Karpas-422 (cell line): ENCODE results near the gene LSP1. TPM values are rescaled to one million over a fixed set of nuclear protein-coding genes. Genes with fewer than 3 reads are reported as not detected.

Source experiments
- DNase-seq: peaks from one replicate; pipeline ENCODE4 v3.0.0-alpha.2; 2015
- H2AFZ ChIP-seq: fragments of 200-600 bp; sonication (generic); 2 replicates; pipeline ENCODE4 v1.6.1; 2014; ENCODE audit warnings: antibody characterized with exemption, low read length, mixed read lengths
- H3K27ac ChIP-seq: fragments of 200-600 bp; sonication (generic); 2 replicates; pipeline ENCODE4 v1.5.1; 2014; ENCODE audit warnings: mild to moderate bottlenecking, low read length, moderate library complexity
- H3K27me3 ChIP-seq: fragments of 200-600 bp; sonication (generic); 2 replicates; pipeline ENCODE4 v1.6.1; 2014; ENCODE audit warnings: low read length, mixed read lengths
- H3K36me3 ChIP-seq: fragments of 200-600 bp; sonication (generic); 2 replicates; pipeline ENCODE4 v1.6.1; 2014; ENCODE audit warnings: low read length, mixed read lengths; ENCODE audit not compliant: insufficient read depth
- H3K4me1 ChIP-seq: fragments of 200-600 bp; sonication (generic); 2 replicates; pipeline ENCODE4 v1.6.1; 2014; ENCODE audit warnings: mild to moderate bottlenecking, low read length, mixed read lengths
- H3K4me2 ChIP-seq: fragments of 200-600 bp; sonication (generic); 2 replicates; pipeline ENCODE4 v1.6.1; 2014; ENCODE audit warnings: low read length, low read depth, mild to moderate bottlenecking; ENCODE audit not compliant: poor library complexity, severe bottlenecking
- H3K4me3 ChIP-seq: fragments of 200-600 bp; sonication (generic); 2 replicates; pipeline ENCODE4 v1.5.1; 2014; ENCODE audit warnings: mild to moderate bottlenecking, antibody characterized with exemption, low read length, mixed read lengths
- H3K79me2 ChIP-seq: fragments of 200-600 bp; sonication (generic); 2 replicates; pipeline ENCODE4 v1.6.1; 2014; ENCODE audit warnings: mild to moderate bottlenecking, low read length, mixed read lengths
- H3K9ac ChIP-seq: fragments of 200-600 bp; sonication (generic); 2 replicates; pipeline ENCODE4 v1.6.0; 2014; ENCODE audit warnings: low read length
- H3K9me2 ChIP-seq: fragments of 200-600 bp; sonication (generic), shearing (Covaris generic); replicated peaks from 2 replicates; pipeline ENCODE4 v1.6.0; 2014; ENCODE audit warnings: mild to moderate bottlenecking, low read length, moderate library complexity; ENCODE audit not compliant: insufficient read depth
- H3K9me3 ChIP-seq: fragments of 300-700, 200-600 bp; sonication (generic); 2 replicates; pipeline ENCODE4 v1.6.1; 2014; ENCODE audit warnings: low read length, mixed read lengths
- H4K20me1 ChIP-seq: fragments of 200-600 bp; sonication (generic); 2 replicates; pipeline ENCODE4 v1.6.1; 2014; ENCODE audit warnings: mild to moderate bottlenecking, antibody characterized with exemption, low read length, low read depth; ENCODE audit not compliant: insufficient read depth
- total RNA-seq: library from RNA; depleted of rRNA; stranded (reverse); fragments of >200 nt; shearing (Covaris generic); gene quantifications from 2 replicates; pipeline ENCODE4 v1.2.3, GENCODE V29; 2014; ENCODE audit warnings: low replicate concordance

The LSP1 gene
- total RNA-seq, 1 experiment from 2014 or later: 46.9 TPM

DNA sequence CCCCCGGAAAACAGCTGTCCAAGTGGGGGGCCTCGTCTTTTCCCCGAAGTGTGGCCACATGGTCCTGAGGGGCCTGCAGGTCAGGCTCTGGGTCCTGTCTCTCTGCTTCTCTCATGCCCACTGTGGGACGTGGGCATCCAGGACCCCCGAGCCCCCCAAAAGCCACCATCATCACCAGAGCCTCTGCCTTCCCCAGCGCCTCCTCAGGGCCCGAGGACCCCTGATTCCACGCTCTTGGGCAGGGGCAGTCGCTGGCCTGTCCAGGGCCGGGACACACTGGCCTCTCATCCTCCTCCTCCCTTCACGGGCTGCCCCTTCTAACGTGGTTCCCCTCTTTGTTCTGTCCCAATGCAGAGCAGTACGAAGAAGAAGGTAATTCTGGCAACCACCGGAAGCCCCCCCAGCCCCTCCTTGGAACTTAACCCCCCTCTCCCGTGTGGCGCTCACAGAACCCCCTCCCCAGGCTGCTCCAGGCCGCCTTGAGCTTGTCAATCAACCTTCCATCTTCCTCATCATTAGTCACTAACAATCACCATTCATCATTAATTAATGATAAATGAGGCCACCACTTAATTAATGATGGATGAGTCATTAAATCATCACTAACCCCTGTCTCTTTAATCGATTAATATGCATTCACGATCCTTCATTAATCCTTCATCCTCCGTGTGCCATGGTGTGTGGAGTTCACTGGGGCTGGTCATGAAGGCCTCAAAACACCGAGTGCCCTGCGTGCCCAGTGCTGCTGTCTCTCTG lies 70.5 kb downstream of the LSP1 start:
- H3K4me3 ChIP-seq: no peak overlapping the region
- no peak overlapping the region for H3K27ac ChIP-seq
- H3K9ac ChIP-seq: no peak overlapping the region
- H3K9me3 ChIP-seq: no peaks in the 10 kb centered on the region
- H3K4me2 ChIP-seq: no peak overlapping the region
- H3K4me1 ChIP-seq: no peaks in the 10 kb centered on the region
- no peaks in the 10 kb centered on the region for H3K27me3 ChIP-seq
- no peaks in the 10 kb centered on the region for H3K9me2 ChIP-seq
- H2AFZ ChIP-seq: no peak overlapping the region
- no peak for DNase-seq
- no peaks in the 10 kb centered on the region for H4K20me1 ChIP-seq
- no peaks in the 10 kb centered on the region for H3K36me3 ChIP-seq
- H3K79me2 ChIP-seq: no peaks in the 10 kb centered on the region

DNA sequence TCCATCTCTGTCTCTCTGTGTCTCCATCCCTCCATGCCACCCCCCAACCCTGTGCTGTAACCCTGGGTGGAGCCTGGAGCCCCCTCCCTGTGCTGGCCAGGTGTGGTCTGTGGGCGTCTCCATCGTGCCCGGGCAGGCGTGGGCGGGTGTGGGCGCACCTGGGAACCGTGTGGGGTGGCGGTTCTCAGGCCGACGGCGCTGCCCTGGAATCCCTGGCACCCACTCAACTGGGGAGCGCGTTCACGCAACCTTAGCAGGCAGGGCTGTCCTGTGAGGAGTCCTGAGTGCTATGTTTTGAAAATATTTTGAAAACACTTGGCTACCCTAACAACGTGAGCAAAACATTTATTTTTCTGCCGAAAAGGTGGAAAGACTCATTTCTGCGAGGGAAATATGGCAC lies 71.3 kb downstream of the LSP1 start:
- Histone ChIP-seq H3K27me3 (no peaks in the 10 kb centered on the region), H2AFZ (no peak overlapping the region), H3K4me3 (no peak overlapping the region), H3K36me3 (no peaks in the 10 kb centered on the region), H3K9me2 (no peaks in the 10 kb centered on the region), H3K27ac (no peak overlapping the region), H3K79me2 (no peaks in the 10 kb centered on the region), H3K4me1 (no peaks in the 10 kb centered on the region), H3K4me2 (no peak overlapping the region), H3K9me3 (no peaks in the 10 kb centered on the region), H3K9ac (no peak overlapping the region), H4K20me1 (no peaks in the 10 kb centered on the region)
- no peak for DNase-seq

- Histone ChIP-seq H2AFZ (no peak overlapping the region), H3K4me3 (no peak overlapping the region), H3K9ac (no peak overlapping the region), H3K9me3 (no peaks in the 10 kb centered on the region), H3K36me3 (no peaks in the 10 kb centered on the region), H3K4me2 (no peak overlapping the region), H3K79me2 (no peaks in the 10 kb centered on the region), H3K27ac (no peak overlapping the region), H3K27me3 (no peaks in the 10 kb centered on the region), H4K20me1 (no peaks in the 10 kb centered on the region), H3K9me2 (no peaks in the 10 kb centered on the region), H3K4me1 (no peaks in the 10 kb centered on the region)
- DNase-seq: no peak
Measured at GRCh38 chr11:1924646-1925372, 71.9 kb downstream of the LSP1 start.

DNA sequence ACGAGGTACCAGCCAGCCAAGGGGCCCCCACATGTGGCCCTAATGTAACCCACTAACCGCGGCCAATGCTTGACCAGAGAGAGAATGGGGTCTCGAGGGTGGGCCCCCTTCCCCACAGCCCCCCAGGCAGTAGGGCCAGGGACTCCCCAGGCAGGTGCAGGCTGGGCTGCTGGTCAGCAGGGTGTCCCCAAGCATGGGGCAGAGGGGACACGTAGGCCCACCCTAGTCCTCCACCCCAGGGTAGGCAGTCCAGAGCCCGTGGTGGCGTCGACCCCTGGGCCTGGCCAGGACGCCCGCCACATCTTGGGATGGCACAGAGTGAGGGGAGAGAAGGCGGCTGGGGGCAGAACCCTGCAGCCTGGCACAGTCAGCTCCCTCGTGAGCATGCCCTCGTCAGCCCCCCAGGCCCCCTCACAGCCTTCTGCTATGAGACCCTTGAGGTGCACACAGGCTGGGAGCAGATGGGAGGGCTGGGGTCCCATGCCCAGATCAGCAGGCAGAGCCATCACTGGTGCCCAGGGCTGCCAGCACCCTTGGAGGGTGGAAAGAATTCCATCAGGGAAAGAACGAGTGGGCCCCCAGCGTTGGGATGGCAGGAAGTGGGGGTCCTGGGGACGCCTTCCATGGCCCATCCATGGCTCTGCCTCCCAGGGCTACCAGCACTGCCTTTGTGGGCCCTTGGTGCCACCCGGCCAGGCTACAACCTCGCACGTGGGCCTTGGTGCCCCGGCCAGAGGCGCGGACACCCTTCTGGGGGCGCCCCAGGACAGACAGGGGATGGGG lies 72.7 kb downstream of the LSP1 start:
- no peak overlapping the region for H3K27ac ChIP-seq
- no peaks in the 10 kb centered on the region for H3K9me3 ChIP-seq
- H3K9me2 ChIP-seq: no peaks in the 10 kb centered on the region
- H3K27me3 ChIP-seq: no peaks in the 10 kb centered on the region
- H3K79me2 ChIP-seq: no peaks in the 10 kb centered on the region
- no peaks in the 10 kb centered on the region for H3K4me1 ChIP-seq
- H4K20me1 ChIP-seq: no peaks in the 10 kb centered on the region
- H3K4me3 ChIP-seq: no peak overlapping the region
- H3K36me3 ChIP-seq: no peaks in the 10 kb centered on the region
- H3K4me2 ChIP-seq: no peak overlapping the region
- H2AFZ ChIP-seq: no peak overlapping the region
- H3K9ac ChIP-seq: no peak overlapping the region
- no peak for DNase-seq

GRCh38 chr11:1926156-1927025 lies 73.5 kb downstream of the LSP1 start:
- DNase-seq: no peak
- H3K27me3 ChIP-seq: no peaks in the 10 kb centered on the region
- H3K36me3 ChIP-seq: no peaks in the 10 kb centered on the region

GRCh38 chr11:1927026-1927847 lies 74.4 kb downstream of the LSP1 start:
- H3K4me1 ChIP-seq: no peaks in the 10 kb centered on the region
- no peak overlapping the region for H3K4me2 ChIP-seq
- DNase-seq: no peak
- no peak overlapping the region for H3K27ac ChIP-seq
- no peaks in the 10 kb centered on the region for H3K27me3 ChIP-seq
- no peak overlapping the region for H3K4me3 ChIP-seq
- no peaks in the 10 kb centered on the region for H3K79me2 ChIP-seq
- H2AFZ ChIP-seq: no peak overlapping the region
- no peaks in the 10 kb centered on the region for H3K9me3 ChIP-seq
- no peaks in the 10 kb centered on the region for H4K20me1 ChIP-seq
- no peak overlapping the region for H3K9ac ChIP-seq
- no peaks in the 10 kb centered on the region for H3K36me3 ChIP-seq
- H3K9me2 ChIP-seq: no peaks in the 10 kb centered on the region

More at GRCh38 chr11:1926156-1927025, 73.5 kb downstream of the LSP1 start:
- no peak overlapping the region for H3K27ac ChIP-seq
- H3K4me1 ChIP-seq: no peaks in the 10 kb centered on the region
- no peaks in the 10 kb centered on the region for H3K79me2 ChIP-seq
- no peak overlapping the region for H2AFZ ChIP-seq
- H4K20me1 ChIP-seq: no peaks in the 10 kb centered on the region
- no peaks in the 10 kb centered on the region for H3K9me3 ChIP-seq
- H3K4me2 ChIP-seq: no peak overlapping the region
- H3K9me2 ChIP-seq: no peaks in the 10 kb centered on the region
- H3K4me3 ChIP-seq: no peak overlapping the region
- no peak overlapping the region for H3K9ac ChIP-seq

GRCh38 chr11:1927848-1928469 lies 75.1 kb downstream of the LSP1 start:
- Histone ChIP-seq H3K9ac (no peak overlapping the region), H3K4me3 (no peak overlapping the region), H3K4me2 (no peak overlapping the region), H4K20me1 (no peaks in the 10 kb centered on the region), H3K27me3 (no peaks in the 10 kb centered on the region), H3K27ac (no peak overlapping the region), H3K9me3 (no peaks in the 10 kb centered on the region), H3K36me3 (no peaks in the 10 kb centered on the region), H3K9me2 (no peaks in the 10 kb centered on the region), H3K79me2 (no peaks in the 10 kb centered on the region), H3K4me1 (no peaks in the 10 kb centered on the region), H2AFZ (no peak overlapping the region)
- no peak for DNase-seq
